Hypothalamus (tissue), 51 donors: ENCODE measurements around the gene INAFM2.

ENCODE experiments used
- DNase-seq, 51 donors: peaks; one replicate each; lab custom pipeline; 2025; lab: John Stamatoyannopoulos, UW

Gene INAFM2

DNA sequence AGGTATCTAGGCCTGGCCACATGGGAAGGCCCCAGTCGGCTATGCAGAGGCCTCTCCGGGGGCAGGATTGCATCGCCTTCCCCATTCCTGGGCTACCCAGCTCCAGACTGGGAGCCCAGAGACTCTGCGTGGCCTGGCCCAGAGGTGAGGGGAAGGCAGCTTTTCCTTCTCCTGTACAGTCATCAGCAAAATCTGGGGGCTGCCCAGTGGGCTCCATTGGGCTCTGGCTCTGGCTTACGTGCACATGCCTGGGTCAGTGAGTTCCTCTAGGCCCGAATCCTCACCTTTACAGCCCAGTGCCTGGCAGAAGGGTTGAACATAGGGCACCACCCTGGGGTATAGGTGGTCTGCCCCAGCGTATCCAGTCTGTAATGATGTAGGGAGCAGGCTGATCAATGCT, 36.7 kb upstream of the INAFM2 start:
- no peak for DNase-seq

DNA sequence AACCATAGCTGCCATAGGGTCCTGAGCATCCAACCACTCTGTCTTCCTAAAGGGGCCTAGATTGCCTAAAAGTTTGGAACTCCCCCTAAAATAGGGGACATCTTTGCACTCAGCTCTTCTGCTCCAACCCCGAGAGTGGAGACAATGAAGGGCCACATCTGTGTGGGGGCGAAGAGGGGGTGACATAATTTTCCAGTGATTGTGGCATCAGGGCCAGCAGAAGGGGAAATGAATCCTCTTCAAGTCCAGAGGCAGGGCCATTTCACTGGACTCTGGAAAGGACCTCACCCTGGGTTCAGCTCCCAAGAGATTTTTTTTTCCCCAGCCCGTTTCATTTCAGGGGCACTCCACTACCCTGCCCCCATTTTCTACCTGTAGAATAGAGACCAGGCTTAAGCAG, 36.0 kb upstream of the INAFM2 start:
- no peak for DNase-seq

DNA sequence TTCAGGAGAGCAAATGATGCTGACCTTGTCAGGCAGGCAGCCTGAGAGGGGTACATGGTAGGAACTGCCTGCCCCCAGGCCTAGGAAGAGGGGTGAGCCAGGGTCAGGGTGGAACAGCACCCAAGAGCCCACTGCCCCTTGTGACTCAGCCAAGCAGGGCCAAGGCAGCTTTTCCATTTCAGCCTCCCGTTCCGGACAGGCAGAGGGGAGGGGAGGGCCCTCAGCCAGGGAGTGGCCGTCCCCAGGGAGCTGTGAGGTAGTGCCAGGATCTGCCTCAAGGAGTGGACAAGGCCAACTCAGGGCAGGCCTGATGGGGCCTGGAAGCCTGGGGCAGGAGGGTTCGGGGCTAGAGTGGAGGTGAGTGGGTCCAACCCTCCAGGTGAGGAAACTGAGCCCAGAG, 35.5 kb upstream of the INAFM2 start:
- DNase-seq = no peak

DNA sequence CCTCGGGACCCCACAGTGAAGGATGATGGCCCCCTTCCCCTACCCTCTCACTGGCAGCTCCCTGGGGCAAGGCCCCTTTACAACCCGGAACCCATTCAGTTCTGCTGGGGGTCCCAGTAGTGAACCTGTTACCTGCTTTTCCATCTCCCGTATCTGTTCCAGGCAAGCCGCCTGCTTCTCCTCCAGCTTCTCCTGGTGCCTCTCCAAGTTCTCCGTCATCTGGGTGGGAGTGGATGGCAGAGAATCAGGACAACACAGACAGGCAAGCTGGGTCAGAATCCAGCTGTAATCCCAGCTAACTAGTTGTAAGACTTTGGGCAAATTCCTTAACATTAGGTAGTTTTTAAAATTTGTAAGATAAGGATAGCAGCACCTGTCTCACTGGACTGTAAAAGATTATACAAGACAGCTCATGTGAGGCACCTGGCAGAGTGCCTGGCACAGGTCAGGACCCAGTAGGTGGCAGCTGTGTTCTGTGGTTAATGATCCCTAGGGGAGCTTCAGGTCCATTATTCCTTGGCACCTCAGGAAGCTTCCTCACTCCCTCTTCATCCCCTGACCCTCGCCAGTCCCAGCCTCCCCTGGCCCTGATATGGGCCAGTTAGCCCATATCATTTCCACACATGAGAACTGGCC, 34.2 kb upstream of the INAFM2 start:
- DNase-seq = peak in 1 of 51 donors; percentile 38

DNA sequence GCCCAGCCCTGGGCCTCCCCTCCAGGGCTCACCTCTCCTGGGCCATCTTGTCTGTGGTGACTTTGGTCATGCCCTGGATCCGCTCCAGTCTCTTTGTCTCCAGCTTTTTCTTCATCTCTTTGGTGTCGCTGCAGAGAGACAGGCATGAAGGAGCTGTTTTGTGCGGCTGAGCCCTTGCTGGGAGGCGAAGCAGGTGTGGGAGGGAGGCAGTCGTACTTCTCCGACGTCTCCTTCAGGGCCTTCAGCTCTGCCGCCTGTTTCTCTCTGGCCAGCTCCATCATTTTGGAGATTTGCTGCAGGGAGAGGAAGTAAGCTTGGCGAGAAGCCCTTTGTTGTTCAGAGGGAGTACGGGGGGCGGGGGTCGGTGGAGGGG, 33.0 kb upstream of the INAFM2 start:
- no peak for DNase-seq

DNA sequence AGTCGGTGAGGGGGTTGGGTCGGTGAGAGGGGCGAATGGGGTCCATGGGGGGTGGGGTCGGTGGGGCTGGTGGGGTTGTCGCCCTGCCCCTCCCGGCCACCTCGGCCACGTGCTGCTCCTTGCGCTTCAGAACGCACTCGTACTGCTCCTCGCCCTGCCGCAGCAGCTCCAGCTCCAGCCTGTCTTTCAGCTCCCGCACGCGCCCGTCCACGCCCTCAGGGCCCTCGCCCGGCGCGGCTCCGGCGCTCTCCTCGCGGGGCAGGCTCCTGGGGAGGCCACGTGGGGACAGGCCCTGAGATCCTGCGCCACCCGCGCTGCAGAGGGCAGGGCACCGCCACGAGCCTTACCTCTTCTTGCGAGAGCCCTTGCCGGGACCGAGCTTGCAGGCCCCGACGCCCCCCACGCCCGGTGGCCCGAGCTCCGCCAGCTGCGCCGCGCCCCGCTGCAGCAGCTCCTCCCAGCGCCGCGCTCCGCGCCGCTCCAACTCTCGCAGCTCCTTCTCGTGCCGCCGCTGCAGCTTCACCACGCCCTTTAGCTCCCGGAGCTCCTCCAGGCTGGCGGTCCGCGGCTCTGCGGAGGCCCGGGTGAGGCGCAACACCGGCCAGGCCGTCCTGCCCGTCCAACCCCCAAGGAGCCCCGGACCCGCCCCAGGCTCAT, 32.4 kb upstream of the INAFM2 start:
- DNase-seq = peak in 8 of 51 donors; percentile 13 to 50 (median 28)

DNA sequence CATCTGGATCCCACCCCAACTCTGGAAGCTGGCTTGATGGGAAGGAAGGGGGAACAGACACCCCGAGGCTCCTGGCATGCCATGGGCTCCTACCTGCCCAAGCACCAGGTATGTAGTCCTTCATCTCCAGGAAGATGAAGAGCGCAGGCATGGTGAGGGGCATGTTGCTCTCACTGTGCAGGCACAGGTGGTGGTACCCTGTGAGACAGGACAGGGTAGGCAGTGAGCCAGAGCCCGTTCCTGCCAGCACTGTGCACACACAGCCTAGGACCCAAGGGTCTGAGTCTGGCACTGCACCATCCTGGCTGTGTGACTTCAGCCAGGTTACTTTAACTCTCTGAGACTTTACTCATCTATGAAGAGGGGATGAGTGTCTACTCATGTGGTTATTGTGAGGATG, 31.2 kb upstream of the INAFM2 start:
- DNase-seq = no peak

DNA sequence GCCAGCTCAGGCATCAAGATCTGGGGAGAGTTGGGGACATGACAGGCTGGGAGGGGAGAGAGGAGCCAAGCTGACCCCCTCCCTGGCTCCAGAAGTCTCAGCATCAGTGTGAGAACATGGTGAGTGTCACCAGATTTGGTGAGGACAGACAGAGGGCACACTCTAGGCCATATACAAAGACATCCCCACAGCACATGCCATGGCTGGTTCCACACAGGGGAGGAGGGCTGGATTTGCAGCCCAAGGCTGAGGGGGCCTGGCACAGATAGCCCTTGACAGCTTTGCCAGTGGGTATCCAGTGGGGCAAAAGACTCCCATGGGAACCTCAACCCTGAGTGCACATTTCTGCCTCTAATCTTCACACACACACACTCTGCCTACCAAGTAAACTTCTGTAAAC, 30.5 kb upstream of the INAFM2 start:
- no peak for DNase-seq

DNA sequence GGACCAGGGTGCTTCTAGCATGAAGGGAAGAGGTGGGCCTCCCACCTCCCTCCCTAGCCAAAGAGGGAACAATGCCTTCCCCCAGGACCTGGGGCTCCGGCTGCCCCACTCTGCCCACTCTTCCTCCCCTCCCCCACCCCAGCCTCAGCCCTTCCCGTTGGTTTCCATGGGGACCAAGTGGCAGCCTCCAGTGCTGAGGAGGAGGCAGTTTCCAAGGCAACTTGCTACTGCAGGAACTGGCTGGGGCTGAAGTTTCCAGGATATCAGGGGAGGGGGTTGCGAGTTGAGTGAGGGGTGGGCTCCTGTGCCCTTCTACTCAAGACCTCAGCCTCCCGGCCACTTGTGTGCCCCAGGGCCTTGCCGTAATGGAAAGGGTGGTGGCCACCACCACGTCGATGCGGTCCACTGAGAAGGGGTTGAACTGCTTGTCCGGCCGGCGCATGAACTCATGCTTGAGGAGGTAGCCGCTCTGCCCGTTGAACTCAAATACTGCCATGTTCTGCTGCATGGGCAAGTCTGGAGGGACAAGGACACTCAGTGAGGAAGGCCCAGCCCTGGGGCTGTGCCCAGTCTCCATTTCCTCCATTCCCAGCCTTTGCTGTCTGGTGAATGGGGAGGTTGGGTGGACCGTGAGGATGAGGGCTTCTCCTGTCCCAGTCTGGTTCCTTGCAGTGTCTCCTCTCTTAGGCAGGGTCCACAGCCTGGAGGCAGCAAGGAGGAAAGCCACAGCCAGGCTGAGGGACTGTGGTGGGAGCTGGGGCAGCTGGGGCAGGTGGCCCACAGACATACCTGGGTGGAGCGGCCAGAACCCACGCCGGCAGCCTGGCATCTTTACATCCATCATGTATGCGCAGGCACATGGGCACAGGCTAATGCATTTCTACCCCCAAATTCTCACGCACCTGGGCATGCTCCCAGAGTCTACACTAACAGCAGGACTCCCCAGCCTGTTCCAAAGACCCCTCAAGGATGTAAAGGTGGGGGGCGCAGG, 29.3 kb upstream of the INAFM2 start:
- peak in 14 of 51 donors; percentile 8 to 58 (median 36) for DNase-seq

DNA sequence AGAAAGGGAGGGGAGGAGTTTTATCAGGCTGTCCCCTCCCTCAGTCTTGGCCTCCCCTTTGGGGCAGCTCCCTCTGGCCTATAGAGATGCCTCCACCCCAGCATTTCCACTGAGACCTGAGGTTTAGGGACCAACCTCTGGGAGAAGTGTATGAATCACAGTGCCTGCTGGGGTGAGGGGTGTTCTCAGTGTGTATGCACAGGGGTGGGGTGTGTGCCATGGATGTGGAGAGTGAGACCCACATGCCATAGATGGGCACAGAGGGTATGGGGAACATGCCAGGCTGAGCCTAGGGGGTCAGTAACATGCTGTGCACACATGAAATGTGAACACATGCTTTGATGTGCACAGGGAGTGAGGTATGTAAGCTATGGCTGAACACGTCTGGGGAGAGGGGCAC, 28.2 kb upstream of the INAFM2 start:
- no peak for DNase-seq

DNA sequence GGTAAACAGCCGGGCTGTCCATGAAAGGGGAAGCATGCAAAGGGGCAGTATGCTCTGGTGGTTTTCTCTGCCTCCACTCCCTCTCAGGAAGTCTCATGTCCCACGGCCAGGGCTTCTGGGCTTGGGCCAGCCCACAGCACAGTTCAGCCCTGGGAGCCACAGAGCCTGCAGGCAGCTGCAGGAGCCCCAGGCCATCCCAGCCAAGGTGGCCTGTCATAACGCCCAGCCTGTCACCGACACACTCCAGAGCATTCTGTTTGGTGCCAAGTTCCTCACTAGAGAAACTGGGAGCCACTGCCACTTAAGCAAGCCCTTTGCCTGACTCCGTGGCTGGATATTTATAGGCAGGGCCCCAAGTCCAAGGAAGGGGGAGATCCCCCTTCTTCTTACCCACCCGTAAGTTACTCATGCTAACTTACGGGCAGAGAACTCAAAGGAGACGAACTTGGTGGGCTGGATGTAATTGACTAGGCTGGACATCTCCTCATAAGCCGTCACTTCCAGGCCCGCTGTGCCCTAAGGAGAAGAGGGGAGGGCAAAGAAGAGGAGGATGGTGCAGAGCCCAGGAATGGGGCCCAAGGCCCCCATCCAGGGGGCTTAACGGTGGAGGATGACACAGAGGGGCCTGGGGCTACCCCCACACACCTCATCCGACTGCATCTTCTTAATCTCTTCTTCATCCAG, 27.5 kb upstream of the INAFM2 start:
- DNase-seq = no peak

DNA sequence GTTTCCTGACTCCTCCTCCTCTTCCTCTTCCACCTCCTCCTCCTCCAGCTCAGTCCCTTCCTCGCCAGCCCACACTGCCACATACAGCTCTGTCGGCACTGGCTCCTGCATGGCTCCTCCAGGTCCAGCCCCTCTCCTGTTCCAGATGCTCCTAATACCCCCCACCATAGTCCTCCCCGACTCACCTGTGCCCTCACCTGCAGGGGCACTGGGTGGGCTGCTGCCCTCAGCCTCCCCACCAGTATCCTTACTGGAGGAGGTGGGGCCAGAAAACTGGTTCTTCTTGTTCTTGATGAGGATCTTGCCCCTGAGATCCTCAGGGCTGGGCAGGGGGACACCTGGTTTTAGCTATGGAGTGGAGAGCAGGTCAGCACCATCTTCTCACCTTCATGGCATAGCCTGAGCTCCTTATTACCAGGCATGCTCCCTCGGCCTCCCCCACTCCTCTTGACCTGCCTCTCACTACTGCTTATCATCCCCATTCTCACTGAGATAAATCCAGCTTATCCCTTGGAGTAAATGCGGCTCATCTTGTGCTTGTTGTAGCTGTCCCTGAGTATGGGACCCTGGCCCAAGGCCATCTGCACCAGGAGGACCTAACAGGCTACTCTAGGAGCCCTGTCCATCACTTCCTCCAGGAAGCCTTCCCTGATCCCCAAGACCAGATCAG, 26.8 kb upstream of the INAFM2 start:
- DNase-seq = no peak

DNA sequence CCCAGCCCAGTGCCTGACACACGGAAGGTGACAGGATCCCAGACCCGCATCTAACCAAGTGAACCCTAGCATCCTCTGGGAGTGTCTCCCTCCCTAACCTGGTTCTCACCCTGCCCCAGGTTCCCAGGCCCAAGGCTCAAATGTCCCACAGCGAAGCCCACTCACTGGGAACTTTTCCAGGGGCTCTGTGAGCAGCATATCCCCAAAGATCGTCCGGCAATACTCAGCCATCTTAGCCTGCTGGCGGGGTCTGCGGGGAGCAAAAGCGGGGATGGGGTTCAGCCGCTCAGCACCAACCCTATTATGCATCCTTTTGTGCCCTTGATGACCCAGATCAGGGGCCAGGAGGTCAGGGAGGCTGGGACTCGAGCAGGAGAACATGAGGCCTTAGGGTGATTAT, 26.1 kb upstream of the INAFM2 start:
- DNase-seq = no peak

DNA sequence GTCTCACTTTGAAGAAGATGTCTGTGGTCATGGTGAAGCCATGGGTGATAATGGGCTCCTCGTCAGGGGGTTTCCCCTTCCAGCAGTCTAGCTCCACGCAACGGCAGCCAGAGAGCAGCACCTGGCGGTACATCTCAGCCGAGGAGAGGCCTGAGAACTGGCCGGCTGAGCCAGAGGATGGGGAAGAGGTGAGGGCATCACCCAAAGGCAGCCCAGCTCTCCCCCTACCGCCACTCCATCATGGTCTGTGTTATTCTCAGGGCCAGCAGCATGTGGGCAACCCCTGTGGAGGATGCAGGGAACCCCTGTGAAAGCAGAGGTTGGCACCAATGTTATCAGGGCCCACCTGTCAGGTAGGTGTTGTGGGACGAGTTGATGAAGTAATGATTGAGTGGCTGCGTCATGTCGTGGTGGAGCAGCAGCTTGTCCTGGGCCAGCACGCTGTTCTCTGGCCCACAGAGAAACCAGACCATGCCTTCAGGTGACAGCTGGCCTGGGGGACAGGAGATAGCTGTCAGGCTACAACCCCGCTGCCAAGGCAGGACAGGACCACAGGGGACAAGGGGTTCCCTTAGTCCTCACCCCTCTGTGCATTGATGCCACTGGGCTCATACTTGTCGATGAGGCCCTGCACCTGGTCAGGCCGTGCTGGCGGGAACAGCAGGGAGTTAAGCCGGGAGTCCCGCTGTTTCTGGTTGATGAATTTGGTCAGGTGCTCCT, 25.1 kb upstream of the INAFM2 start:
- no peak for DNase-seq

DNA sequence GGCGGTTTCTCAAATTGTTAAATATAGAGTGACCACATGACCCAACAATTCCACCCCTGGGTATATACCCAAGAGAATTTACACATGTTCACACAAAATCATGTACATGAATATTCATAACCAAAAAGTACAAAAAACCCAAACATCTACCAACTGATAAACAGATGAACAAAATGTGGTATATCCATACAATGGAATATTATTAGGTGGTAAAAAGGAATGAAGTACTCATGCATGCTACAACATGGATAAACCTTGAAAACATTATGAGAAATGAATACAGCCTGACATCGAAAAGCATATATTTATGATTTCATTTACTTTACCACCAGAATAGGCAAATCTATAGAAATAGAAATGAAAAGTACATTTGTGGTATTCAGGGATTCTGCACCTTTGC, 23.1 kb upstream of the INAFM2 start:
- no peak for DNase-seq

DNA sequence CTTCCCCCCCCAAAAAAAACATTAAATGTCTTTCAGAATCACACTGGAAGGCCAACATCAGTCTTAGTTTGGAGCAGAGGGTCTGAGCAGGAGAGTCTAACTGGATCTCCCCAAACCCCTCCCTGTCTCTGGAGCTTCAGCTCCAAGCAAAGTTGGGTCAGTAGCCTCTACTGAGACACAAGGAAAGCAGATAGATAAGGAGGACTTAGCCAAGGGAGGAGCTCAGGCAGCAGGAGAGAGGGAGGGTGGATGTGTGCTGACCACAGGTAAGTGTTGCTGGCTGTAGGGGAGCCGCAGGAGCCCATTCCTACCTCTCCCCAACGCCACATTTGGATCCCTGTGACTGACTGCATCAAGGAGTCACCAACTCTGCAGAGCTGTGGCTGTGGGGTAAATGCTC, 22.7 kb upstream of the INAFM2 start:
- no peak for DNase-seq

DNA sequence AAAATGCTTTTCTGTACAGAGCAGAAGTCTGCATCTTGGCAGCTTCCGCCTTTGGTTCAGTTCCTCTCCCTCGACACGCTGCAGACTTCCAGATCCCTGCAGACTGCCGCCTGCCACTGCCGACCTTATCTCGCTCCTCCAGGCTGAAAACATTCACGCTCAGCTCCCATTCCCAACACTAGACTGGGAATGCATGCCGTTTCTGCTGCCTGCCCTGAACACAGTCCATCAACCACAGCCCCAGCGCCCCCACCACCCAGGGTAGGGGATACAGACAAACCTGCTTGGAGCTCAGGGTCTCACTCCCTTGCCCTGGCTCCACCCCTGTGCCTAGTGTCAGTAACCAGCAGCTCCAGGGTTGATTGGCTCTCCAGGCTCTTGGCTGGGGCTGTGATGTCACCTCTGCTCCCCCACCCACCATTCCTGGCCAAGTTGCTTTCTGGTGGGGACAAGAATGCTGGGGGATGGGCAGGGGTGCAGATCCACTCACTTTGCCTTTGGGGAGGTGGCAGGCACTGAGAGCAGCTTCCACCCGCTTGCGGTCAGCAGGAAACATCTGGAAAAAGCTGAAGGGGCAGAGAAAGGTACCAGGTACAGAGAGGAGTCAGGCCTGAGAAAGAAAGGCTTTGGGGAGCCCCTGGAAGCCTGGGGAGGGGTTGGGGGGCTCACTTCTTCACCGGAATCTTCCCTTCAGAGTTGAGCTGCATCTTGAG, 21.9 kb upstream of the INAFM2 start:
- no peak for DNase-seq

DNA sequence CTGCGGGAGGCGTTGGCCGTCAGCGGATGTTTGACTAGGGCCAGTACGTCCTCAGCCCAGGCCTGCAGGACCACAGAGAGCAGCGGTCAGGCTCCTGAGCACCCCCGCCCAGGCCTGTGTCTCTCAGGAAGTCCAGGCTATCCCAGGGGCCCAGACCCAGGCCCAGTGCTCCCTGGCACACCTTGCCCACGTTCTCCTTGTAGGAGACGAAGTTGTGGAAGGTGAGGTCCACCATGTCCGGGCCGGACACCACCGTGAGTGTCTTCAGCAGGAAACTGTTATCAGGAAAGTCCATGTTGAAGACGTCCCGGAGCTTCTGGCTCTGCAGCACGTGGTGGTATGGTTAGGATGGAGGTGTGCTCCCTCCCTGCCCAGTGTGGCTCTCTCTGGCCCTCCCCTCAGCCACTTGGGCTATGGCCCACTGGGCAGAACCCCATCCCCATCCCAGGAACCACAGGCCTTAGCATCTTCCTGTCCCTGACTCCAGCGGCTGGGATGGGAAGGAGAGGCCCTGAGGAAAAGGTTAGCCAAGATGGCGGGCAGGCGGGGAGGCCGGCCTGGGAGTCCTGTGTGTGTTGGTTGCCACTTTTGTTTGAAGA, 21.1 kb upstream of the INAFM2 start:
- DNase-seq = no peak

DNA sequence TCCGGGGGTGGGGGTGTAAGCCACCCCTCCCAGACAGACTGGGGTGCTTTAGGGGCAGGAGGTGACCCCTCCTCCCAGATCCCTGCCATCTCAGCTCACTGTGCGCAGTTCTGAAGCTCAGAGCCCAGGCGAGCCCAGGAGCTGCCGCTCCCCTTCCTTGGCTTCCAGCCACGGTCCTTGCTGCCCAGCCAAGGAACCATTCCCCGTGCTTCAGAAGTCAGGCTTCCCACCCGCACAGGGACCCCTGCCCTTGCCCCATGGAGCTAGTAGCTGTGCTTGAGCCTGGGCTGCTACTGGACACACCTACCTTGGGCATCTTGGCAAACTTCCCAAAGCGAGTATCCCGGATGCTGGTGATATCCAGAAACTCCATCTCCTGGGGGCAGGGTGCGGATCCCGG, 20.5 kb upstream of the INAFM2 start:
- DNase-seq = no peak
